GM18870 (cell line): ENCODE data around the gene GNAT2.
A peak's percentile ranks its signal among the peaks of the same experiment; 100 is the strongest.
"Not testable (repeated sequence)": the region's sequence is repeated elsewhere in the genome, so short reads cannot be mapped to it uniquely, and the experiment has no call there.

ENCODE experiments used
- ATAC-seq: cut with Tn5 transposase; IDR thresholded peaks from one replicate; pipeline ENCODE4 v1.9.1; 2021; ENCODE audit warnings: moderate library complexity; ENCODE audit not compliant: unreplicated experiment

The GNAT2 gene

GRCh38 chr1:109619576-109620400 lies at the start of gene GNAT2, which contains the start of gene AMPD2:
Gene GNAT2 (minus strand): TSS chr1:109619616. CDS start chr1:109612870, 6,746 bp downstream.
Gene AMPD2 (plus strand): TSS chr1:109619837. CDS start chr1:109621176, 1,339 bp downstream.
- peak; percentile 35 for ATAC-seq

- ATAC-seq, result no peak
Observed at GRCh38 chr1:109668123-109668775, 48.8 kb upstream of the GNAT2 start.

GRCh38 chr1:109667452-109668122 lies 48.2 kb upstream of the GNAT2 start, which contains the start of gene GSTM2:
Gene GSTM2 (plus strand): TSS chr1:109668057. CDS start chr1:109668116, 59 bp downstream.
- ATAC-seq, result no peak

GRCh38 chr1:109664671-109665070 lies 45.3 kb upstream of the GNAT2 start:
- ATAC-seq, result no peak

GRCh38 chr1:109661391-109661790 lies 42.0 kb upstream of the GNAT2 start:
- ATAC-seq, result no peak

- ATAC-seq, result not testable (repeated sequence)
Observed at GRCh38 chr1:109660691-109661026, 41.2 kb upstream of the GNAT2 start.

- ATAC-seq, result no peak
Observed at GRCh38 chr1:109659997-109660690, 40.7 kb upstream of the GNAT2 start.

- ATAC-seq, result no peak
Observed at GRCh38 chr1:109659145-109659544, 39.7 kb upstream of the GNAT2 start.

- no peak for ATAC-seq
Observed at GRCh38 chr1:109658533-109659042, 39.2 kb upstream of the GNAT2 start.

- no peak for ATAC-seq
Observed at GRCh38 chr1:109657970-109658369, 38.6 kb upstream of the GNAT2 start.

- ATAC-seq, result no peak
Observed at GRCh38 chr1:109657395-109657794, 38.0 kb upstream of the GNAT2 start.

GRCh38 chr1:109655615-109656519 lies 36.5 kb upstream of the GNAT2 start, which contains the start of gene GSTM4:
Gene GSTM4 (plus strand): TSS chr1:109656099. CDS start chr1:109656390, 291 bp downstream.
- ATAC-seq, result peak; percentile 83

- no peak for ATAC-seq
Observed at GRCh38 chr1:109654519-109654918, 35.1 kb upstream of the GNAT2 start.

GRCh38 chr1:109653306-109653705 lies 33.9 kb upstream of the GNAT2 start:
- no peak for ATAC-seq

GRCh38 chr1:109652402-109652801 lies 33.0 kb upstream of the GNAT2 start:
- ATAC-seq, result no peak

- no peak for ATAC-seq
Observed at GRCh38 chr1:109650609-109651008, 31.2 kb upstream of the GNAT2 start.

- no peak for ATAC-seq
Observed at GRCh38 chr1:109649491-109649914, 30.1 kb upstream of the GNAT2 start.

GRCh38 chr1:109644670-109645069 lies 25.3 kb upstream of the GNAT2 start:
- no peak for ATAC-seq

GRCh38 chr1:109643385-109644230 lies 24.2 kb upstream of the GNAT2 start:
- ATAC-seq, result no peak
